Medulla oblongata (tissue), 1 donor: ENCODE data around the gene RPP25L.
"Not testable (repeated sequence)": the region's sequence is repeated elsewhere in the genome, so short reads cannot be mapped to it uniquely, and the experiment has no call there.

ENCODE experiments used
- DNase-seq: peaks from one replicate; pipeline ENCODE4 v3.0.0-alpha.2; 2015; ENCODE audit errors: extremely low spot score

The RPP25L gene, protein sequence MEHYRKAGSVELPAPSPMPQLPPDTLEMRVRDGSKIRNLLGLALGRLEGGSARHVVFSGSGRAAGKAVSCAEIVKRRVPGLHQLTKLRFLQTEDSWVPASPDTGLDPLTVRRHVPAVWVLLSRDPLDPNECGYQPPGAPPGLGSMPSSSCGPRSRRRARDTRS

DNA sequence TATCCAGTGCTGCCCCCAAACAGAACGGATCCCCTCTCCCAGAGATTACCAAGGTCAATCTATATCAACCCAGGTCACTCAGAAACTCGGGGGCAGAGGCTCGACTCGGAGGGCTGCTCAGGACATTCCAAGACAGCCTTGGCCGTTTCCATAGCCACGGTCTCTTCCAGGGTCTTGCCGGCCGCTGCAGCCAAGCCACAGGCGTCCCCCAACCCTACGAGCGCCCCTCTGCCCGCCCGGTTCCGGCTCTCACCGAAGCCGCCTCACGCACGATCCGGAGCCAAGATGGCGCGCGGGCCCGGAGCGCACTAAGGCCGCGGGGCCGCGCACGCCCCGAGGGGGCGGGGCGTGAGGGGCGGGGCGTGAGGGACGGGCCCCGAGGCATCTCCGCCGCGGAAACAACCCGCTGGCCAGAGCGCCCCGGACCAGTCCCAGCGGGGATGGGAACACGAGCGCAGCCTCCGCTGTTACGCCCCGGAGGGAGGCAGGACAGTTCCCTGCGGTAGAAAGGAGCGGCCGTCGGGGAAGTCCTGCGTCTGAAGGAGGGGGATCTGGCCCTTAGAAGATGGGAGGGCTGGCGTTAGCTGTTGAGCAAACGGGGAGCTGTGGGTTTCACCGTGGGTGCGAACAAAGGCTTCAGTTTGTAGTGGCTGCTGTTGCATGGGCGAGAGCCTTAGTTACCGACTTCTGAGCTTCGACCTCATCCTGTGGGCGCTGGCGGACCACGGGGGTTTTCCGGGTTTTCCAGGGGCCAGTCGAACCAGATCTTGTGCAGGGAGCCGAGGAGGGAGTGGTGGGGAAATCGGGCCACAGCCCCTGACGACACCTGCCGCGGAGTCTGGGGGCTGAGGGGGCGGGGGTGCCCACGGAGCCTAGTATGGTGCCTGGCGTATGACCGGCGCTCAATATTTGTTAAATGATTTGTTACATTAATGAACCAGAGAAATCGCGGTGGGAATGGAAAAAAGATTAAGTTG is at the start of gene RPP25L:
RPP25L (minus strand) TSS at position 287 of the 977 bp plus-strand sequence. CDS start 801 bp downstream, outside the sequence.
- peak; percentile 94 for DNase-seq

DNA sequence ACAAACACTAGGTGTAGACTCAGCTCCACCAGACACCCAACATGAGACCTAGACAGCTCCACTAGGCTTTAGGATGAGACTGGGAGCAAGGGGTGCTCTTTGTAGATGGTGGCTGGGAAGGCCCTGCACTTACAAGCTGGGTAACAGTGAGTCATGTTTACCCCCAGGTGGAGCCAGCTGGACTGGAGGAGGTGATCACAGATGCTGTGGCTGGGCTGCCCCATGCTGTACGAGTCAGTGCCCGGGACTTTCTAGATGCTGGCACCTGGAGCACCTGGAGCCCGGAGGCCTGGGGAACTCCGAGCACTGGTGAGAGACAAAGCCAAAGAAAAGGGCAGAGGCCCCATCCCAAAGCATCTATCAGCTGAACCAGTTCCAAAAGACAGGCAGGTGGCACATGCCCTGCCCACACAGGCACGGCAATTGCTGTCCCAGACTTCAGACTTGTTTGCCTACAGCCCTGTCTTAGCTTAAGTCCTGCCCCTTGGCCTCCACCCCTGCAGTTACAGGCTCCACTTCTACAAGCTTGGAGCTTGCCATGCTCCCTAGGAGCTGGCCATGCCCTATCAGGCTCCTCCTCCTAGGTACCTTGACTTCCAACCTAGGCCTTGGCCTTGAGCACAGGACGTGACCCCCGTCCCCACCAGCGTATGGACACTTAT is 47.8 kb upstream of the RPP25L start:
- DNase-seq: no peak

DNA sequence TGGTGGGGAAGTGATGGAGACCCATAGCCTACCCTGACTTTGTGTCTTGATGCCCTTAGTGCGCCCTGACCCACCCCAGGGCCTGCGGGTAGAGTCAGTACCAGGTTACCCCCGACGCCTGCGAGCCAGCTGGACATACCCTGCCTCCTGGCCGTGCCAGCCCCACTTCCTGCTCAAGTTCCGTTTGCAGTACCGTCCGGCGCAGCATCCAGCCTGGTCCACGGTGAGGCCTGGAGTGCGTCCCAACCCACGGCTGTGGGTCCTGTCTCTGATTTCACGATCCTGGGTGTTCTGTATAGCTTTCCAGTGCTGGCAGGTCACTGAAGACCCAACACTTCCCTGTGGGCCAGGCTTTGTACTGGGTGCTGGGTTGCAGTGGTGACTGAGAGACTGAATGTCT is 46.6 kb upstream of the RPP25L start:
- no peak for DNase-seq

DNA sequence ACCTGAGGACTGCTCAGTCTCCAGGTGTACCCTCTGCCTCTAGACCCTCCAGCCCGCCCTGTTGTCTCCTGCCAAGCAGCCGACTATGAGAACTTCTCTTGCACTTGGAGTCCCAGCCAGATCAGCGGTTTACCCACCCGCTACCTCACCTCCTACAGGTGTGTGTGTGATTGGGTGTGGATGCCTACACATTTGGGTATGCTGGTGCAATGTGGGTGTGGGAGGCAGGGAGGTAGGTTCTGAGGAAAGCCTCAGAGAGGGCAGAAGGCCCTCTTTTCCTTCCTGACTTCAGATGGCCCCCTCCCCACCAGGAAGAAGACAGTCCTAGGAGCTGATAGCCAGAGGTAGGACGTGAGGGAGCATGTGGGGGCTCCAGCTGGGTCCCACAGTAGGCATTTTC is 45.1 kb upstream of the RPP25L start:
- DNase-seq: no peak

DNA sequence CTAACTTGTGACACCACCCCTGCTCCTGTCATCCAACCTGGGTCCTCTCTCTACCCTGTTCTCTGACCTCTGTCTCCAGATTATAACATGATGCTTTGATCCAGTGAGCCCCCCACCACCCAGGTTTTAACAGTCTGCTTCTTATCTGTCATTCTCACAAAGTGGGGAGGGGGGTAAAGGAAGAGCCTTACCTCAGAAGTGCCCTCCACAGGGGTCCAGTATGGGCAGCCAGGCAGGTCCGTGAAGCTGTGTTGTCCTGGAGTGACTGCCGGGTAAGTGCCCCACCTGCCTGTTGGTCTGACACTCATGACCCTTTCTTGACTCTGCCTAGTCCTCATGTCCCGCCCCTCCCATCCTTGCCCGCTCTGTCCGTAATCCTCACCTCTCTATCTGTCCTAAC is 43.5 kb upstream of the RPP25L start:
- DNase-seq: no peak

DNA sequence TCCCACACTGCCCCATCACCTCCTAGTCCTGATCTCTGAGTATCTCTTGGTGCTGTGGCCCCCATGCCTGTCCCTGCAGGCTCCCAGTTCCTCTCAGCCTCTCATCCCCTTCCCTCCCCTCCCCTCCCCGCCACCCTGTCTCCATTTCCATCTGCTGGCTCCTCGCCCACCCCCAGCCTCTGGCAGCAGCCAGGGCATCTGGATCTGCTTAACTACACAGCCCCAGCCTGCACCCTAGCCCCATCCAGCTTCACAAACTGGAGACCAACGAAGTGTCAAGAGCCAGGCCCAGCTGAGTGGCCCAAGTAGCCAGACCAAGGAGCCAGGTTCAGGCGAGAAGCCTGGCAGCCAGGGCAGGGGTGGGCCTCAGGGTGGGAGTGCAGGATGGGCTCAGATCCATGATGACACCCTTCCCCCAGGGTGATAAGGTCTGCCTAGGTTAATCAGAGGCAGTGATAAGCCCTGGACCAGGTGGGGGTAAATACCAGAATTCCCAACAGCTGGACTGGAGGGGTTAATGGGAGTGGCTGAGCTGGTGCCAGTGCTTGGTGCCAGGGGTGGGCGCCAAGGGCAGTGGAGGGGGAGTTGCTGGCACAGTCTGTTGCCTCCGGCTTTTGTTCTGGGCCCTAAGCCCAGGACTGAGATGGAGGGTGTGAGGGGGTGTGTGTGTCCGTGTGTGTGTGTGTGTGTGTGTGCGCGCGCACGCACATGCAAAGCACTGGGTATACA is 42.6 kb upstream of the RPP25L start:
- DNase-seq: peak; percentile 76

DNA sequence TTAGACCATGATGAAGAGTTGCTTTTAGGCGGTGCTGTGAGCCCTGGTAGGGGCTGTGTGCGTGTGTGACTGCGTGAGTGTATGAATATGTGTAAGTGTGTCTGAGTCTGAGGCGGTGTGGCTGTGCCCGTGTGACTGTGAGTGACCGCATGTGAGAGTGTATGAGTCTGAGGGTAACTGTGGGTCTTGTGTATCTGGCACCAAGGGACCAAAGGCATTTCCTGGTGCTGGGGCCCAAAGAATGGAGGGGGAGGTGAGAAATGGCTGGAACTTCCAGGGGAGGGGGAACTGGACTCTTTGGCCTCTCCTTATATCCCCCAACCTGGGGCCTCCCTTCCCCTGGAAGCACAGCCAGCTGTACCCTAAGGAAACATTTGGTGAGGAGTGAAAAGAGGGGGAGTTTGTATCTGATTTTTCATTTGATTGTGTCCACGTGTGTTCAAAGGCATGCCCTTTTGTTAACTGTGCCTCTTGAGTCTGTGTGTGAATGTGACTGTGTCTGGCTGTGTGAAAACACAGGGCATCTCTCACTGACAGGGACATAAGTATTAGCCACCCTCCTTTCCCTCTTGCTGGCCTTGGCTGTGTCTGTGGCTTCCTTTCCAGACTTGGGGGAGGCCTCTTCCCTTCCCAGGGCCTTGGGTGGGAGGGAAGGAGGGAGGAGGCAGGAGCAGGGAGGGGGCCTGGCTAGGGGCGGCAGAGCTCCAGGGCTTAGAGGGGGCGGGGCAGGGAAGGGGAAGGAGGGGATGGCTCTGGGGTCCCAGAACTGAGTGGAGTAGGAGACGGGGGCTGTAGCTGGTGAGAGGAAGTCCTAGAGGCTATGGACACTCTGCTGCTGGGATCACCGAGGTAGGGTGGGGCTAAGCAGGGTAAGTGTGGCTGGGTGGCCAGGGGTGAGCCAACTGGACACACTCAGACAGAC is 41.5 kb upstream of the RPP25L start:
- peak; percentile 47 for DNase-seq

DNA sequence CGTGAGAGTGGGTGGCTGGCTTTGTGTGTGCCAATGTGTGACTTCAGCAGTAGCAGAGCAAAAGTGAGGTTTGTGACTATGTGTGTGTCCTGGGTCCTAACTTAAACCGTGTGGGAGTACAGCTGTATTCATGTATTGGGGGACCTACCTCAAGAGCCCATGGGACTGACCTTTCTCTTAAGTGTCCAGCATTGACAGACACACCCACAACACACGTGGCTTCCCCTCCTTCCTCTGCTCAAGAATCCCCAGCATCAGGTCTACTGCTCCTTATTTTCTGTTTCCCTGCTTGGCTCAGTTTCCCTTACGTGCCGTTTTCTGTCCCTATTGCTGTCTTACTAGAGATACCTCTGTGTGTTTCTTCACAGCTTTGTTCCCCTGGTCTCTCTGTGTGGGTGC is 40.7 kb upstream of the RPP25L start:
- DNase-seq: no peak

DNA sequence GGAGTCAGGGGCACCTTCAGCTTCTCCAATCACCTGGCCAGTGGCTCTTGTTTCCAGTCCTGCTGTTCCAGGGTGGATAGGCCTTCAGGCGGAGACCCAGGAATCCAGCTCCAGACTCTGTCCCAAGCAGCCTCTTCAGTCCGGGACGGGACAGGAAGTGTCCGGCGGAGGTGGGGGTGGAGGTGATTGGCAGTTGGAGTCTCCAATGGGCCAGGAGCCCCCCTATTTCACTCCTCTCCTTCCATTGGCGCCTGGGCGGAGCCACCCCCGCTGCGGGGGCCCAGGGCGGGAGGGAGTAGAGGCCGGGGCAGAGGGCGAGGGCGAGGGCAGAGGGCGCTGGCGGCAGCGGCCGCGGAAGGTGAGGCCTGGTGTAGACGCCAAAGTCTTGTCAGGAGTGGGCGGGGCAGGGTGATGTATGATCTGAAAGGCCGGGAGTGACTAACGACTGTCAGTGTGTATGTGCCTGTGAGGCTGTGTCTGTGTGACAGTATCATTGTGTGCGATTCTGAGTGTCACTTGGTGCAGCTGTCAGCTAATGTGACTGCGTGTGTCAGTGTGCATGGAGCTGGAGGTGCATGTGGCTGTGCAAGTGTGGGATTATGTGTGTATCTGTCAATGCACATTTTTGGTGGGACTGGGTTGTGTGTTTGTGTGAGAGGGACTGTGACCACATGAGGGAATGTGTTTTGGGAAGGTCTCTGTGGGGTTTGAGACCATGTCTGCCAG is 40.1 kb upstream of the RPP25L start, which contains the start of gene IL11RA:
IL11RA (plus strand) TSS at position 310 of the 726 bp plus-strand sequence. CDS start 3,033 bp downstream, outside the sequence.
- DNase-seq: peak; percentile 95

DNA sequence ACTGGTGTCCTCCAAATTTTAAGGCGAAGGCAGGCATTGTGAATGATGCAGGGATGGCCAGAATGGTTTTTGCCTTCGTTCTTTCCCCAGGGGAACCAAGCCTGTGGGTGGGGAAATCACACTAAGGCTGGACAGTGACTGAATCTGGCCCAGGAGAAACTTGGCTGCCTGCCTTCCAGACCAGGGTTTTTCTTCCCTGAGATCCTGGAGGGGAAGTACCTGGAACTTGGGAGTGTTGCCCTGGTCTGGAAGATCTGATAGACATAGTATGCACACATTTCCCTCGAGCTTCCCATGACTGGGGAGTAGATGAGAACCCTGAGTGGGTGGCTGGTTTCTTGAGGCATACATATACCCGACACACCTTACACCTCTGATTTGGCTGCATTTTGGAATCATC is 39.4 kb upstream of the RPP25L start:
- peak; percentile 45 for DNase-seq

DNA sequence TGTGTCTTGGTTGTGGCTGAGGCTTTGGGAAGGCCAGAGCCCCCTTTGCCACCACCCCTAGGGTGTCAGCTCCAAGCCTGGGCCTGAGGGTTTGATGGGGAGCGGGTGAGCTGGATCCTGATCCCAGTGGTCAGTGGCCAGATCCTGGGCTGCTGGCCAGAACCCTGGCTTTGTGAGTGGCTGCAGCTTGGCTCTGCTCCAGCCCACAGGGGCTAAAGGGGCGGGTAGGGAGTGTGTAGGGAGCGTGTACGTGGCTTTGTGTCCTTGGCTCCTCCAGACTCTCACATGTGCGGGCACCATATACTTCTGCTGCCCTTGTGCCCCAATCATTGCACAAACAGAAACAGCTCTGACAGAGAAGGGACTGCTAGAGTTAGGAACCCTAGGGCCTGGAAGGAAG is 38.9 kb upstream of the RPP25L start:
- DNase-seq: peak; percentile 52

DNA sequence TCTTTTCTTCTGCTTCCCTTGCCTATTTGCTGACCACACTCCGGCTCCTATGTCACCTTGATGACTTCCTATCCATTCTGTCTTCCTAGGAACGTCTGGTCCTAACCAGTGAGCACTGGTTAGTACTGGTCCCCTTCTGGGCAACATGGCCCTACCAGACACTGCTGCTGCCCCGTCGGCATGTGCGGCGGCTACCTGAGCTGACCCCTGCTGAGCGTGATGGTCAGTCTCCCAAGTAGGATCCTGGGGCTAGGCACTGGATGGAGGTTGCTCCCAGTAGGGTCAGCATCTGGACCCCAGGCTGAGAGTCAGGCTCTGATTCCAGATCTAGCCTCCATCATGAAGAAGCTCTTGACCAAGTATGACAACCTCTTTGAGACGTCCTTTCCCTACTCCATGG is 36.8 kb upstream of the RPP25L start:
- no peak for DNase-seq

DNA sequence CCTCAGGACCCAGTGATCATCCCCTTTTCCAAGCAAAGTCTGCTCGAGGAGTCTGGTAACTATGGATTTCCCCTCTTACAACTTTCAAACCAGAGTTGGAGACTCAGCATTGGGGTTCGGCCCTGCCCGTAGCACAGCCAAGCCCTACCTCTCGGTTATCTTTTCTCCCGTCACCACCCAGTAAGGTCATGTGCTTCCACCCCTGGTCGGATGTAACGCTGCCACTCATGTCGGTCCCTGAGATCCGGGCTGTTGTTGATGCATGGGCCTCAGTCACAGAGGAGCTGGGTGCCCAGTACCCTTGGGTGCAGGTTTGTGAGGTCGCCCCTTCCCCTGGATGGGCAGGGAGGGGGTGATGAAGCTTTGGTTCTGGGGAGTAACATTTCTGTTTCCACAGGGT is 35.8 kb upstream of the RPP25L start:
- no peak for DNase-seq

DNA sequence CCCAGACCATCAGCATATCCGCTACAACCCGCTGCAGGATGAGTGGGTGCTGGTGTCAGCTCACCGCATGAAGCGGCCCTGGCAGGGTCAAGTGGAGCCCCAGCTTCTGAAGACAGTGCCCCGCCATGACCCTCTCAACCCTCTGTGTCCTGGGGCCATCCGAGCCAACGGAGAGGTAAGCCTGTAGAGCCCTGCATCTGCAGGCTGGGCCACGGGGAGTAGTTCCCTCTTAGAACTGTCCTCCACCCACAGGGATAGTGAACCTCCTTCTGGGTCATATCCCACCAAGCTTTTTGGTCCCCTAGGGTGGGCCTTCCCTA is 35.1 kb upstream of the RPP25L start:
- DNase-seq: no peak

DNA sequence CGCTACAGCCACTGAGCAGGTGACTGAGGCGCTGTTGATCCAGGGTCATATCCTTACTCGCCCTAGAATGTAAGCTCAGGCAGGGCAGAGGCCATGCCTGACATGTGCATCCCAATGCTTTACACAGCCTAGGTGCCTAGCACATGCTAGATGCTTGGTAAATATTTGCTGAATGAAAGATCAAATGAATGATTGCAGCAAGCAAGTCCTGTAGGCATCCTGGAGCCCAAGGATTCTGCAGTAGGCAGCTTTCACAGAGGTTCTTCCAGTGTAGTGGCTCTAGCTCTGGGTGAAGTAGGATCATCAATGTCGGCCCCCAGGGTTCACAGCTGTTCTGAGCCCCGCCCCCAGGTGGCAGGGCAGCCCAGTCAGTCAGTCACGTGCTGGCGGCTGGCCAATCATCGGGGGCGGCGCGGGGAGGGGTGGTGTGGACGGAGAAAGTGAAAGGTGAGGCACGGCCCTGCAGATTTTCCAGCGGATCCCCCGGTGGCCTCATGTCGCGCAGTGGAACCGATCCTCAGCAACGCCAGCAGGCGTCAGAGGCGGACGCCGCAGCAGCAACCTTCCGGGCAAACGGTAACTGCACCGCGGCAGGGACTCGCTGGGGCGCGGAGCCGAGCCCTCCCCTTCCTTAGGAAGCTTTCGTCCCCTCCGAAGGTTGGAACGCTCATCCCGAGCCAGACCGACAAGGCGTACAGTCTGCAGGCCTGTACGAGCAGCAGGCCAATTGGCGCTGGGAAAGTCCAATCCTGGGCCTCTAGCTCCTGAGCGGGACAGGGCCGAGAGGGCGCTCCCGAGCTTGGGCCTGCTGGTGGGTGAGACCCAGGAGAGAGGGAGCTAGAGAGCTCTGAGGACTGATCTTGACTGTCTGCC is 34.5 kb upstream of the RPP25L start, which contains the start of gene GALT:
GALT (plus strand) TSS at position 465 of the 873 bp plus-strand sequence; CDS start at position 495, 30 bp downstream.
- peak; percentile 91 for DNase-seq

DNA sequence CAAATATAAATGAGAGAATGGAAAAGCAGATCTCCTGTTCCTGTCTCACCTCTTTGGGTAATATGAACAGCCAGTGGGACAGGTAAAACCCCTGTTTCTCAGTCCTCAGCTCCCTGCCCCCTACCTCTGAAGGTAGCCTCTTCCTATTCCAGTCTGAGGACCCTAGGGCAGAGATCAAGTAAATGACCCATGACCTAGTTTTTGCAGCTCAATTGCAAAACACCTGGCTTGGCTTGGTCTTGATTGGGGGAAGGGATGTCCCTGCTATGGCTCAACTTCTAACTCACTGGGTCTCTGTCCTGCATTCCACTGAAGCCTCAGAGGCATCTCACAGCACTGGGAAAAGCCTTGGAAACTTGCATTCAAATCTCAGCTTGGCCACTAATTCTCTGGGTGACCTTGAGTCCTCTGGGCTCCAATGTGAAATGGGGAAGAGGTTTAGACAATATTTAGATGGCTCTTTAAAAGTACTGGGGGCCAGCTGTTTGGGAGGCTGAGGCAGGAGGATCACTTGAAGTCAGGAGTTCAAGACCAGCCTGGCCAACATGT is 32.9 kb upstream of the RPP25L start:
- no peak for DNase-seq

DNA sequence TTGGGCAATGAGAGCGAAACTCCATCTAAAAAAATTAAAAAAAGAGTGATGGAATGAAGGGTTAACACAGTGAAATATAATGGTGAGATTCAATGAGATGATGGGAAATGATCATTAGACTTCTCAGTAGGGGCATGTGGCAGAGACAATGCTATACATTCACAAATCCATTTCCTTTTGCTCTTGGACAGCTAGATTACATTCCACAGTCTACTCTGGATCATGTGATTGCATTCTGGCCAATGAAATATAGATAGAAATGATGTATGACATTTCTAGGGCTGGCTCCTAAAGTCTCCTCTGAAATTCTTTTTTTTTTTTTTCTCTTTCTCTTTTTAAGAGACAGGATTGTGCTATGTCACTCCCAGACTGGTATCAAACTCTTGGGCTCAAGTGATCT is 30.8 kb upstream of the RPP25L start:
- no peak for DNase-seq

DNA sequence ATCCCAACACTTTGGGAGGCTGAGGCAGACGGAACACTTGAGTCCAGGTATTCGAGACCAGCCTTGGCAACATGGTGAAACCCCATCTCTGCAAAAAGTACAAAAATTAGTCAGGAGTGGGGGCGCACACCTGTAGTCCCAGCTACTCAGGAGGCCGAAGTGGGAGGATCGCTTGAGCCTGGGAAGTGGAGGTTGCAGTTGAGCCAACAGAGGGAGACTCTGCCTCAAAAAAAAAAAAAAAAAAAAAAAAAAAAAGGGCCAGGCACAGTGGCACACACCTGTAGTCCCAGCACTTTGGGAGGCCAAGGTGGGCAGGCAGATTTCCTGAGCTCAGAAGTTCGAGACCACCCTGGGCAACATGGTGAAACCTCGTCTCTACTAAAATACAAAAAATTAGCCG is 27.4 kb upstream of the RPP25L start:
- DNase-seq: not testable (repeated sequence)

DNA sequence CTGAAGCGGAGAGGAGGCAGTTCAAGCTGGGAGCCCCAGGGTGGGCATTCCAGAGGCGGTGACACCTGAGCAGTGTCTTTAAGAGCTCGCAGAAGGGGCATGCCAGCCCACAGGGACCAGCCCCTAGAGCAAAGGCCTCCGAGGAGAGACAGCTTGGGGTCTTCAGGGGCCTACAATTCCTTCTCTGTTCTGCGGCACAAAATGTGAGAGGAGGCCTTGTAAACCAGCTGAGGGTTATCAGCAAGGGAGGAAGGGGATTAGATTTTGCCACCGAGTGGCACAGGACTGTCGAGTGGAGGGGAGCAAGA is 26.2 kb upstream of the RPP25L start:
- no peak for DNase-seq
